Measurements from ENCODE around the gene AQP12A. TPM values are rescaled to one million over a fixed set of nuclear protein-coding genes. Genes with fewer than 3 reads are reported as not detected.

AQP12A gene
- total and polyA plus RNA-seq, 9 of the 15 experiments (the other 6 are each of a cell fraction or from before 2014, with no cell fraction given): not detected

DNA sequence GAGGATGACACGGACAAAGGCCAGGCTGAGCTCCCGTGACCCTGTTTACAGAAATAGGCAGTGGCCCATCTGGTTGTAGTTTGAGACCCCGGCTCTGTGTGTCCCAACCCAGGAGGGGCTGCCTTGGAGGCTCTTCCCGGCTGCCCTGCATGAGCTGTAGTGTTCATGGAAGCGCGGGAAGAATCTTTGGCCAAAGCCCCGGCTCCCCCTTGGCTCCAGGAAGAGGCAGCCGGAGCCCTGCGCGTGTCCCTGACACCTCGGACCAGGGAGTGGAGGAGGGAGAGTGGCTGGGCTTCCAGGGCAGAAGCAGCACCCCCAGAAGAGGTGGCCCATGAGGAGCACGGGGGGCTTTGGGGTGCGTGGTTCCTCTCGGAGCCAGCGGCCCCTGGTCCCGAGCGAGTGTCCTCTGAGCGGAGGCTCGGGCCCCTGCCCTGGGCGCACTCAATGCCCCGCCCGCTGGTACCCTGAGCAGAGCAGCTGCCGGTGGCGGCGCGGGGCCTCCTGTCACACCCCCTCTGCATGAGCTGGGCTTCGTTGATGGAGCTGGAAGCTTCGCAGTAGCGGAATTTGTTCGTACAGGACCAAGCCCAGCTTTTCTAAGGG, 44.7 kb upstream of the AQP12A start:
- no peaks in the 10 kb centered on the region for H3K36me3 ChIP-seq (ENCODE audit: control insufficient read depth, insufficient read depth, low read length)
- H2AFZ ChIP-seq (ENCODE audit: low read depth, low read length): no peak overlapping the region
- H3K4me2 ChIP-seq (ENCODE audit: insufficient read depth, low read length): no peak overlapping the region
- H3K27ac ChIP-seq (ENCODE audit: extremely low read depth, low read depth, low read length): no peak overlapping the region
- H3K9ac ChIP-seq (ENCODE audit: insufficient read depth in 1 of 2, low read depth in 2 of 2, low read length in 2 of 2): no peak overlapping the region
- CTCF ChIA-PET (ENCODE audit: low intra/inter-chr PET ratio): no interaction called here
- DNase-seq (ENCODE audit: extremely low read depth in 1 of 4, low spot score in 3 of 4): no peak
- WGBS (ENCODE audit: insufficient coverage, low coverage, missing lambda C conversion rate): 4% methylated on average over 16 of the region's 30 CpGs
- H3K27me3 ChIP-seq (ENCODE audit: control insufficient read depth in 2 of 2, insufficient read depth in 2 of 2, low read length in 2 of 2): peaks cover 12 to 71% of the 10 kb centered on the region in 2 experiments; a peak in 4 of 5 replicates
- H4K20me1 ChIP-seq (replicated peaks; ENCODE audit: control insufficient read depth, insufficient read depth, low read length): no peaks in the 10 kb centered on the region
- no peaks in the 10 kb centered on the region for H3K79me2 ChIP-seq (ENCODE audit: control insufficient read depth, insufficient read depth, low read length)
- no peak for FAIRE-seq
- no TSS peak for BruUV-seq (replicated peaks)
- no peak for ATAC-seq
- in situ Hi-C loops (cut with MboI) (no loop called here), intact Hi-C loops (cut with micrococcal nuclease) (no loop called here)
- no peak overlapping the region for H3K4me3 ChIP-seq
- H3K4me1 ChIP-seq (replicated peaks in 1 of 2; ENCODE audit: control insufficient read depth in 2 of 2, insufficient read depth in 2 of 2, low read length in 2 of 2): peaks cover 0 to 7% of the 10 kb centered on the region in 2 experiments; a peak in 1 of 5 replicates
- H3K9me1 ChIP-seq (ENCODE audit: control insufficient read depth, insufficient read depth, low read length): no peaks in the 10 kb centered on the region
- POLR2A ChIA-PET: interaction anchor here (0.7 kb wide), 1 partner anchor 1408 kb away, joined by 5 read pairs; no protein-coding TSS in a partner anchor
- no peaks in the 10 kb centered on the region for H3K9me3 ChIP-seq (replicated peaks; ENCODE audit: control insufficient read depth, insufficient read depth, low read depth, low read length)
- TF ChIP-seq KLF16 (IDR thresholded peaks at IDR 0.05): no peak
- TF ChIP-seq NR2C1 (IDR thresholded peaks at IDR 0.05): no peak
- no peak for TF ChIP-seq NR2C1 (tag; IDR thresholded peaks at IDR 0.05)
- TF ChIP-seq ZNF175 (CRISPR knock-in tag; IDR thresholded peaks at IDR 0.05; ENCODE audit: low read depth): no peak
- TF ChIP-seq, protein P1, sequence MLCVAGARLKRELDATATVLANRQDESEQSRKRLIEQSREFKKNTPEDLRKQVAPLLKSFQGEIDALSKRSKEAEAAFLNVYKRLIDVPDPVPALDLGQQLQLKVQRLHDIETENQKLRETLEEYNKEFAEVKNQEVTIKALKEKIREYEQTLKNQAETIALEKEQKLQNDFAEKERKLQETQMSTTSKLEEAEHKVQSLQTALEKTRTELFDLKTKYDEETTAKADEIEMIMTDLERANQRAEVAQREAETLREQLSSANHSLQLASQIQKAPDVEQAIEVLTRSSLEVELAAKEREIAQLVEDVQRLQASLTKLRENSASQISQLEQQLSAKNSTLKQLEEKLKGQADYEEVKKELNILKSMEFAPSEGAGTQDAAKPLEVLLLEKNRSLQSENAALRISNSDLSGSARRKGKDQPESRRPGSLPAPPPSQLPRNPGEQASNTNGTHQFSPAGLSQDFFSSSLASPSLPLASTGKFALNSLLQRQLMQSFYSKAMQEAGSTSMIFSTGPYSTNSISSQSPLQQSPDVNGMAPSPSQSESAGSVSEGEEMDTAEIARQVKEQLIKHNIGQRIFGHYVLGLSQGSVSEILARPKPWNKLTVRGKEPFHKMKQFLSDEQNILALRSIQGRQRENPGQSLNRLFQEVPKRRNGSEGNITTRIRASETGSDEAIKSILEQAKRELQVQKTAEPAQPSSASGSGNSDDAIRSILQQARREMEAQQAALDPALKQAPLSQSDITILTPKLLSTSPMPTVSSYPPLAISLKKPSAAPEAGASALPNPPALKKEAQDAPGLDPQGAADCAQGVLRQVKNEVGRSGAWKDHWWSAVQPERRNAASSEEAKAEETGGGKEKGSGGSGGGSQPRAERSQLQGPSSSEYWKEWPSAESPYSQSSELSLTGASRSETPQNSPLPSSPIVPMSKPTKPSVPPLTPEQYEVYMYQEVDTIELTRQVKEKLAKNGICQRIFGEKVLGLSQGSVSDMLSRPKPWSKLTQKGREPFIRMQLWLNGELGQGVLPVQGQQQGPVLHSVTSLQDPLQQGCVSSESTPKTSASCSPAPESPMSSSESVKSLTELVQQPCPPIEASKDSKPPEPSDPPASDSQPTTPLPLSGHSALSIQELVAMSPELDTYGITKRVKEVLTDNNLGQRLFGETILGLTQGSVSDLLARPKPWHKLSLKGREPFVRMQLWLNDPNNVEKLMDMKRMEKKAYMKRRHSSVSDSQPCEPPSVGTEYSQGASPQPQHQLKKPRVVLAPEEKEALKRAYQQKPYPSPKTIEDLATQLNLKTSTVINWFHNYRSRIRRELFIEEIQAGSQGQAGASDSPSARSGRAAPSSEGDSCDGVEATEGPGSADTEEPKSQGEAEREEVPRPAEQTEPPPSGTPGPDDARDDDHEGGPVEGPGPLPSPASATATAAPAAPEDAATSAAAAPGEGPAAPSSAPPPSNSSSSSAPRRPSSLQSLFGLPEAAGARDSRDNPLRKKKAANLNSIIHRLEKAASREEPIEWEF (CRISPR knock-in tag; IDR thresholded peaks at IDR 0.05): no peak
- TF ChIP-seq, protein P2, sequence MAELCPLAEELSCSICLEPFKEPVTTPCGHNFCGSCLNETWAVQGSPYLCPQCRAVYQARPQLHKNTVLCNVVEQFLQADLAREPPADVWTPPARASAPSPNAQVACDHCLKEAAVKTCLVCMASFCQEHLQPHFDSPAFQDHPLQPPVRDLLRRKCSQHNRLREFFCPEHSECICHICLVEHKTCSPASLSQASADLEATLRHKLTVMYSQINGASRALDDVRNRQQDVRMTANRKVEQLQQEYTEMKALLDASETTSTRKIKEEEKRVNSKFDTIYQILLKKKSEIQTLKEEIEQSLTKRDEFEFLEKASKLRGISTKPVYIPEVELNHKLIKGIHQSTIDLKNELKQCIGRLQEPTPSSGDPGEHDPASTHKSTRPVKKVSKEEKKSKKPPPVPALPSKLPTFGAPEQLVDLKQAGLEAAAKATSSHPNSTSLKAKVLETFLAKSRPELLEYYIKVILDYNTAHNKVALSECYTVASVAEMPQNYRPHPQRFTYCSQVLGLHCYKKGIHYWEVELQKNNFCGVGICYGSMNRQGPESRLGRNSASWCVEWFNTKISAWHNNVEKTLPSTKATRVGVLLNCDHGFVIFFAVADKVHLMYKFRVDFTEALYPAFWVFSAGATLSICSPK (IDR thresholded peaks at IDR 0.05; ENCODE audit: borderline replicate concordance): no peak
- TF ChIP-seq STAG1 (CRISPR knock-in tag; IDR thresholded peaks at IDR 0.05; ENCODE audit: borderline replicate concordance): no peak
- no peak for TF ChIP-seq NEUROD1 (IDR thresholded peaks at IDR 0.05; ENCODE audit: borderline replicate concordance, low read depth, low read length, partially characterized antibody)
- no peak for TF ChIP-seq ZNF12 (CRISPR knock-in tag; IDR thresholded peaks at IDR 0.05)
- no peak for TF ChIP-seq NR2C2 (CRISPR knock-in tag; IDR thresholded peaks at IDR 0.05)
- TF ChIP-seq NR2C2 (tag; IDR thresholded peaks at IDR 0.05): no peak
- TF ChIP-seq ERF (CRISPR knock-in tag; IDR thresholded peaks at IDR 0.05): no peak
- TF ChIP-seq KLF6 (CRISPR knock-in tag; IDR thresholded peaks at IDR 0.05; ENCODE audit: borderline replicate concordance): no peak
- TF ChIP-seq FOSL1 (tag; conservative IDR thresholded peaks at IDR 0.05): no peak
- TF ChIP-seq, protein P3, sequence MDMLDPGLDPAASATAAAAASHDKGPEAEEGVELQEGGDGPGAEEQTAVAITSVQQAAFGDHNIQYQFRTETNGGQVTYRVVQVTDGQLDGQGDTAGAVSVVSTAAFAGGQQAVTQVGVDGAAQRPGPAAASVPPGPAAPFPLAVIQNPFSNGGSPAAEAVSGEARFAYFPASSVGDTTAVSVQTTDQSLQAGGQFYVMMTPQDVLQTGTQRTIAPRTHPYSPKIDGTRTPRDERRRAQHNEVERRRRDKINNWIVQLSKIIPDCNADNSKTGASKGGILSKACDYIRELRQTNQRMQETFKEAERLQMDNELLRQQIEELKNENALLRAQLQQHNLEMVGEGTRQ (CRISPR knock-in tag; IDR thresholded peaks at IDR 0.05): no peak
